PC-3 (cell line): ENCODE data around the gene CATSPERB. TPM values are rescaled to one million over a fixed set of nuclear protein-coding genes. Genes with fewer than 3 reads are reported as not detected.
"Not testable (repeated sequence)": the region's sequence is repeated elsewhere in the genome, so short reads cannot be mapped to it uniquely, and the experiment has no call there.

ENCODE experiments used
- ATAC-seq: fragments of 200-7000 bp; cut with Tn5 transposase; 2 replicates; pipeline ENCODE4 v1.9.1; 2020; ENCODE audit warnings: mild to moderate bottlenecking, moderate library complexity
- BruUV-seq: library from RNA; stranded (reverse); fragments of 400-500 nt; replicated peaks from 2 replicates; lab custom pipeline; 2021; lab: Mats Ljungman, UMichigan
- CTCF ChIA-PET: fragments of 300-600 bp; sonication (Branson Sonifier 250); formaldehyde crosslinking; loops from one replicate; lab custom pipeline; 2022; ENCODE audit warnings: antibody characterized with exemption; lab: Charles Lee
- POLR2A ChIA-PET: fragments of 300-600 bp; sonication (Branson Sonifier 250); formaldehyde crosslinking; loops from one replicate; lab custom pipeline; 2022; ENCODE audit warnings: antibody characterized with exemption; ENCODE audit not compliant: unreplicated experiment; lab: Charles Lee
- DNase-seq: peaks from one replicate; pipeline ENCODE4 v3.0.0-alpha.2; 2015
- H2AFZ ChIP-seq: fragments of 300-600 bp; sonication (generic); 2 replicates; pipeline ENCODE4 v1.6.0; 2016; ENCODE audit warnings: antibody characterized with exemption, low read length
- H3F3A ChIP-seq: fragments of 300-600 bp; sonication (generic); one replicate; pipeline ENCODE4 v1.6.0; 2017; ENCODE audit warnings: antibody characterized with exemption, low read length, control low read depth, mild to moderate bottlenecking; ENCODE audit not compliant: unreplicated experiment
- H3K27ac ChIP-seq: fragments of 300-600 bp; sonication (generic); 2 replicates; pipeline ENCODE4 v1.5.1; 2016; ENCODE audit warnings: mild to moderate bottlenecking, low read length
- H3K27me3 ChIP-seq: fragments of 300-600 bp; sonication (generic); 2 replicates; pipeline ENCODE4 v1.6.1; 2016; ENCODE audit warnings: low read length, mixed read lengths
- H3K36me3 ChIP-seq: fragments of 300-600 bp; sonication (generic); 2 replicates; pipeline ENCODE4 v1.6.1; 2016; ENCODE audit warnings: low read depth, mixed run types, low read length, mixed read lengths
- H3K4me1 ChIP-seq: fragments of 300-600 bp; sonication (generic); 2 replicates; pipeline ENCODE4 v1.5.1; 2016; ENCODE audit warnings: low read length; ENCODE audit not compliant: insufficient read depth
- H3K4me2 ChIP-seq: fragments of 300-600 bp; sonication (generic); 2 replicates; pipeline ENCODE4 v1.6.0; 2016; ENCODE audit warnings: low read length
- H3K4me3 ChIP-seq: fragments of 300-600 bp; sonication (generic); 2 replicates; pipeline ENCODE4 v1.5.1; 2016; ENCODE audit warnings: mild to moderate bottlenecking, low read length, mixed read lengths
- H3K79me2 ChIP-seq: fragments of 300-600 bp; sonication (generic); 2 replicates; pipeline ENCODE4 v1.6.1; 2017; ENCODE audit warnings: low read length, mixed read lengths
- H3K9ac ChIP-seq: fragments of 300-600 bp; sonication (generic); 2 replicates; pipeline ENCODE4 v1.6.0; 2016; ENCODE audit warnings: mild to moderate bottlenecking, low read length
- H3K9me2 ChIP-seq: fragments of 300-600 bp; sonication (generic); replicated peaks from 2 replicates; pipeline ENCODE4 v1.6.1; 2016; ENCODE audit warnings: mixed run types, low read length, mixed read lengths
- H3K9me3 ChIP-seq: fragments of 300-600 bp; sonication (generic); 2 replicates; pipeline ENCODE4 v1.6.1; 2016; ENCODE audit warnings: low read length, mixed read lengths
- H4K20me1 ChIP-seq: fragments of 300-600 bp; sonication (generic); 2 replicates; pipeline ENCODE4 v1.6.1; 2016; ENCODE audit warnings: low read length, mixed read lengths
- EZH2 ChIP-seq: fragments of 300-600 bp; sonication (generic); IDR thresholded peaks from one replicate; pipeline ENCODE4 v1.6.1; 2017; ENCODE audit warnings: antibody characterized with exemption, mild to moderate bottlenecking, low read length; ENCODE audit not compliant: unreplicated experiment
- EZH2phosphoT487 ChIP-seq: fragments of 300-600 bp; sonication (generic); IDR thresholded peaks from 2 replicates; pipeline ENCODE4 v1.6.1; 2018; ENCODE audit warnings: mild to moderate bottlenecking, antibody characterized with exemption, low read length, borderline replicate concordance
- intact Hi-C: fragments of 100-400 bp; cut with micrococcal nuclease; formaldehyde crosslinking; loops from 2 replicates; pipeline ENCODE4 v1.9.0; 2023
- total RNA-seq: library from RNA; depleted of rRNA; stranded (reverse); fragments of >200 nt; gene quantifications from 2 replicates; pipeline ENCODE4 v1.2.3, GENCODE V29; 2014
- TF ChIP-seq, protein P1 (sequence below): fragments of 300-600 bp; sonication (generic); conservative IDR thresholded peaks from 2 replicates; pipeline ENCODE4 v1.5.1; 2017; ENCODE audit warnings: antibody characterized with exemption, low read depth, mild to moderate bottlenecking, low read length

The CATSPERB gene
- total RNA-seq, 1 experiment from 2014 or later, result not detected

DNA sequence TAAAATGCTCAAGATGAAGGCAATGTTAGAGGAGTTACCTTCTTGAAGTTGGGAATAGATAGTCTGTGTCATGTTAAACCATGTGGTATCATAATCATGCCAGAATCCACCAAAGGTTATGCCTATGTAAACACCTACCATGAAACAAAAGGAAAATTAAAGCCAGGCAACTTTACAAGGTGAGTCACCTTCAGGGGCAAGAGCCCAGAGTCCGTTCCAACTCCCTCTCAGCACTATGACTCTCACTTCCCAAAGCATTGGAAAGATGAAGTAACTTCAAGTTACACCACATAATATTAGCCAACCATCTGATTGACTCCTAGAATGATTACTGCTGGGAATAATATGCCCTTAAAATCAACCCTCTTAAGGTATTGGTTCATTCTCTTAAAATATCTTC lies 38.5 kb downstream of the CATSPERB start:
- TF ChIP-seq EZH2 (no peak), EZH2phosphoT487 (no peak)
- TF ChIP-seq, protein P1, sequence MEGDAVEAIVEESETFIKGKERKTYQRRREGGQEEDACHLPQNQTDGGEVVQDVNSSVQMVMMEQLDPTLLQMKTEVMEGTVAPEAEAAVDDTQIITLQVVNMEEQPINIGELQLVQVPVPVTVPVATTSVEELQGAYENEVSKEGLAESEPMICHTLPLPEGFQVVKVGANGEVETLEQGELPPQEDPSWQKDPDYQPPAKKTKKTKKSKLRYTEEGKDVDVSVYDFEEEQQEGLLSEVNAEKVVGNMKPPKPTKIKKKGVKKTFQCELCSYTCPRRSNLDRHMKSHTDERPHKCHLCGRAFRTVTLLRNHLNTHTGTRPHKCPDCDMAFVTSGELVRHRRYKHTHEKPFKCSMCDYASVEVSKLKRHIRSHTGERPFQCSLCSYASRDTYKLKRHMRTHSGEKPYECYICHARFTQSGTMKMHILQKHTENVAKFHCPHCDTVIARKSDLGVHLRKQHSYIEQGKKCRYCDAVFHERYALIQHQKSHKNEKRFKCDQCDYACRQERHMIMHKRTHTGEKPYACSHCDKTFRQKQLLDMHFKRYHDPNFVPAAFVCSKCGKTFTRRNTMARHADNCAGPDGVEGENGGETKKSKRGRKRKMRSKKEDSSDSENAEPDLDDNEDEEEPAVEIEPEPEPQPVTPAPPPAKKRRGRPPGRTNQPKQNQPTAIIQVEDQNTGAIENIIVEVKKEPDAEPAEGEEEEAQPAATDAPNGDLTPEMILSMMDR, result no peak
- no peak overlapping the region for H3K27ac ChIP-seq
- peaks cover 9% of the 10 kb centered on the region; the same call in 1 of the 2 replicates for H3K4me1 ChIP-seq
- no TSS peak for BruUV-seq
- intact Hi-C loops, result no loop called here
- ATAC-seq (peak; percentile 49), DNase-seq (peak; percentile 75)
- H3K4me2 ChIP-seq, result no peak overlapping the region
- no peaks in the 10 kb centered on the region for H4K20me1 ChIP-seq
- H3K9me2 ChIP-seq, result no peaks in the 10 kb centered on the region
- no peak overlapping the region for H2AFZ ChIP-seq
- ChIA-PET CTCF (no interaction called here), POLR2A (no interaction called here)
- H3K27me3 ChIP-seq, result peaks cover 20% of the 10 kb centered on the region
- no peak overlapping the region for H3K4me3 ChIP-seq
- H3K9me3 ChIP-seq, result no peaks in the 10 kb centered on the region
- no peaks in the 10 kb centered on the region for H3F3A ChIP-seq
- no peaks in the 10 kb centered on the region for H3K79me2 ChIP-seq
- no peak overlapping the region for H3K9ac ChIP-seq
- H3K36me3 ChIP-seq, result no peaks in the 10 kb centered on the region

DNA sequence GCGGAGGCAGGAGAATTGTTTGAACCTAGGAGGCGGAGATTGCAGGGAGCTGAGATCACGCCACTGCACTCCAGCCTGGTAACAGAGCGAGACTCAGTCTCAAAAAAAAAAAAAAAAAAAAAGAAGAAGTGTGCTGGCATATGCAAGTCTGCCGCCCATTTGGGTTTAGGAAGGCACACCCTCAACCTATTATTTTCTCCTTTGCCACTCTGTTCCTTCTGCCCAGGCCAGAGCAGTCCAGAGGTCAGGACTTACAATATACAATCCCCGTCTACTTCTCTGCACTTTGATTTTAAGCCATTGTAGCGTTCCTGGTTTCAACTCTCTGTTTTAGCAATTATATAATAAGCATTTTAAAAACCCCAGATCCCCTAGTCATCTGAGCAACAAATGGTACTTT lies 39.8 kb downstream of the CATSPERB start:
- no TSS peak for BruUV-seq
- no peaks in the 10 kb centered on the region for H3F3A ChIP-seq
- intact Hi-C loops, result no loop called here

DNA sequence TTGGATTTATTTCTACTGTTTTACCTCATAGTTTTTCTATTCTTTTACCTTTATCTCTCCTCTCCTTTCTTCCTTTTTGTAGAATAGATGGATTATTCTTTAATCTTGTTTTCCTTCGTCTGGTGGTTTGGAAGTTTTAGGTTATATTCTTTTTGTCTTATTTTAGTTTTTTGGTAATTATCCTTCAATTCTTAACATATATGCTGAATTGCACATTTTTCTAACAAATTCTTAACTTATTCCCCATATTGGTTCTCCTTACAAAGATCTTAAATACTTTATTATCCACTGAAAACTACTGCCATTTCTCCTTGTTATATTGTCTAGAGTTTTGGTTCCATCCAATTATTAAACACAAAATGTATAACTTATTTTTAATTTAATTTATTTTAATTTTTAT lies 42.3 kb downstream of the CATSPERB start:
- DNase-seq, result no peak
- no peak overlapping the region for H3K9ac ChIP-seq
- CTCF ChIA-PET, result interaction anchor here (0.6 kb wide), 1 partner anchor 218 kb away, joined by 3 read pairs; no protein-coding TSS in a partner anchor
- TF ChIP-seq, protein P1, result no peak
- no peak for TF ChIP-seq EZH2phosphoT487
- TF ChIP-seq EZH2, result no peak
- H3K4me3 ChIP-seq, result no peak overlapping the region
- no peaks in the 10 kb centered on the region for H4K20me1 ChIP-seq
- H3K4me1 ChIP-seq, result peaks cover 9% of the 10 kb centered on the region; the same call in 1 of the 2 replicates
- no peak overlapping the region for H3K27ac ChIP-seq
- H2AFZ ChIP-seq, result no peak overlapping the region
- H3K79me2 ChIP-seq, result no peaks in the 10 kb centered on the region
- no peaks in the 10 kb centered on the region for H3K9me2 ChIP-seq
- no peaks in the 10 kb centered on the region for H3K9me3 ChIP-seq
- no peak for ATAC-seq
- POLR2A ChIA-PET, result no interaction called here
- no TSS peak for BruUV-seq
- no peak overlapping the region for H3K4me2 ChIP-seq
- intact Hi-C loops, result no loop called here
- H3K27me3 ChIP-seq, result no peaks in the 10 kb centered on the region
- no peaks in the 10 kb centered on the region for H3K36me3 ChIP-seq
- H3F3A ChIP-seq, result no peaks in the 10 kb centered on the region

More for the DNA sequence above, 39.8 kb downstream of the CATSPERB start:
- H3K36me3 ChIP-seq, result no peaks in the 10 kb centered on the region
- no peak overlapping the region for H3K27ac ChIP-seq
- H3K4me3 ChIP-seq, result no peak overlapping the region
- H3K79me2 ChIP-seq, result no peaks in the 10 kb centered on the region
- CTCF ChIA-PET, result no interaction called here
- H4K20me1 ChIP-seq, result no peaks in the 10 kb centered on the region
- H2AFZ ChIP-seq, result no peak overlapping the region
- TF ChIP-seq, protein P1, result no peak
- TF ChIP-seq EZH2phosphoT487 (no peak), EZH2 (no peak)
- no peak overlapping the region for H3K9ac ChIP-seq
- H3K9me3 ChIP-seq, result no peaks in the 10 kb centered on the region
- no peak overlapping the region for H3K4me2 ChIP-seq
- ATAC-seq (no peak), DNase-seq (no peak)
- H3K27me3 ChIP-seq, result peaks cover 20% of the 10 kb centered on the region
- H3K9me2 ChIP-seq, result no peaks in the 10 kb centered on the region
- POLR2A ChIA-PET, result no interaction called here
- H3K4me1 ChIP-seq, result peaks cover 9% of the 10 kb centered on the region; the same call in 1 of the 2 replicates

DNA sequence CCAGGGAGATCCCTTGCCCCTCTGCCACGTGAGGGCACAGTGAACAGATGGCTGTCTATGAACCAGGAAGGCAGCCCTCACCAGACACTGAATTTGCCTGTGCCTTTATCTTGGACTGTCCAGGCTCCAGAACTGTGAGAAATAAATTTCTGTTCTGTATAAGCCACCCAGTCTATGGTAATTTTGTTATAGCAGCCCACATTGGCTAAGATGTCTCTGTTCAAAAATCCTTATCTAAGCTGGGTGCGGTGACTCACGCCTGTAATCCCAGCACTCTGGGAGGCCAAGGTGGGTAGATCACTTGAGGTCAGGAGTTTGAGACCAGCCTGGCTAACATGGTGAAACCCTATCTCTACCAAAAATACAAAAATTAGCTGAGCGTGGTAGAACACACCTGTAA lies 44.5 kb downstream of the CATSPERB start:
- intact Hi-C loops, result not testable (repeated sequence)

More for the DNA sequence above, 44.5 kb downstream of the CATSPERB start:
- H3K36me3 ChIP-seq, H3K4me1 ChIP-seq, H3K4me2 ChIP-seq, H3K9me2 ChIP-seq, CTCF ChIA-PET, H3F3A ChIP-seq, H3K27ac ChIP-seq, H4K20me1 ChIP-seq, POLR2A ChIA-PET, H3K79me2 ChIP-seq, H3K9ac ChIP-seq, ATAC-seq, H3K4me3 ChIP-seq, H3K9me3 ChIP-seq, DNase-seq, H2AFZ ChIP-seq, H3K27me3 ChIP-seq, BruUV-seq: not testable (repeated sequence)
